Measurements from ENCODE around the gene DDX1.

DDX1 gene

GRCh38 chr2:15631883-15632282, 40.2 kb downstream of the DDX1 start:
- no peak overlapping the region for H3K27ac ChIP-seq (ENCODE audit: low read length, poor library complexity, severe bottlenecking)
- H2BK15ac ChIP-seq (ENCODE audit: low read depth, poor library complexity, severe bottlenecking) = no peak overlapping the region
- no peaks in the 10 kb centered on the region for H3K4me1 ChIP-seq (ENCODE audit: control insufficient read depth, insufficient read depth, low read depth, low read length)
- H2BK5ac ChIP-seq (ENCODE audit: low read depth, low read length, poor library complexity, severe bottlenecking) = no peak overlapping the region
- DNase-seq = no peak
- H4K8ac ChIP-seq (ENCODE audit: low read length) = no peak overlapping the region
- no peak overlapping the region for H2AK5ac ChIP-seq (ENCODE audit: low read length, severe bottlenecking)
- H2AFZ ChIP-seq (ENCODE audit: low read depth, low read length) = no peak overlapping the region
- no peaks in the 10 kb centered on the region for H3K27me3 ChIP-seq (ENCODE audit: control insufficient read depth in 1 of 2, insufficient read depth in 1 of 2, low read length in 2 of 2)
- no peak overlapping the region for H3K4me2 ChIP-seq (ENCODE audit: low read length, poor library complexity, severe bottlenecking)
- no peak overlapping the region for H3K14ac ChIP-seq (ENCODE audit: low read length in 2 of 2)
- no peak overlapping the region for H3K4me3 ChIP-seq (ENCODE audit: insufficient read depth in 1 of 2, low read depth in 1 of 2, low read length in 2 of 2)
- no peak overlapping the region for H2BK12ac ChIP-seq (ENCODE audit: low read length in 2 of 2)
- no peaks in the 10 kb centered on the region for H3K9me3 ChIP-seq (ENCODE audit: control insufficient read depth, low read length)
- no peak overlapping the region for H3K9ac ChIP-seq (ENCODE audit: low read length)
- no peak overlapping the region for H3K23ac ChIP-seq (ENCODE audit: low read length in 2 of 2)
- no peak overlapping the region for H3K4ac ChIP-seq (ENCODE audit: low read depth in 1 of 2, low read length in 2 of 2)
- H3K18ac ChIP-seq (ENCODE audit: low read depth in 1 of 2, low read length in 2 of 2) = no peak overlapping the region
- H3K36me3 ChIP-seq (ENCODE audit: control insufficient read depth in 1 of 2, insufficient read depth in 2 of 2, low read depth in 1 of 2, low read length in 2 of 2) = peaks cover 11 to 88% of the 10 kb centered on the region in 2 experiments
- H4K91ac ChIP-seq (ENCODE audit: low read length) = no peak overlapping the region
- no peak overlapping the region for H2BK120ac ChIP-seq (ENCODE audit: low read depth, low read length)
- peaks cover 11% of the 10 kb centered on the region for H3K79me1 ChIP-seq (replicated peaks; ENCODE audit: low read length, poor library complexity, severe bottlenecking)

GRCh38 chr2:15633043-15633970, 41.6 kb downstream of the DDX1 start:
- H3K4me2 ChIP-seq (ENCODE audit: low read length, poor library complexity, severe bottlenecking) = no peak overlapping the region
- no peak for DNase-seq
- H3K23ac ChIP-seq (ENCODE audit: low read length in 2 of 2) = no peak overlapping the region

GRCh38 chr2:15633971-15634346, 42.3 kb downstream of the DDX1 start:
- Histone ChIP-seq H4K8ac (ENCODE audit: low read length) (no peak overlapping the region), H3K27ac (ENCODE audit: low read length, poor library complexity, severe bottlenecking) (no peak overlapping the region), H2AFZ (ENCODE audit: low read depth, low read length) (no peak overlapping the region), H2BK15ac (ENCODE audit: low read depth, poor library complexity, severe bottlenecking) (no peak overlapping the region), H2BK5ac (ENCODE audit: low read depth, low read length, poor library complexity, severe bottlenecking) (no peak overlapping the region), H3K79me1 (replicated peaks; ENCODE audit: low read length, poor library complexity, severe bottlenecking) (peaks cover 8% of the 10 kb centered on the region), H3K23ac (ENCODE audit: low read length in 2 of 2) (no peak overlapping the region), H3K27me3 (ENCODE audit: control insufficient read depth in 1 of 2, insufficient read depth in 1 of 2, low read length in 2 of 2) (no peaks in the 10 kb centered on the region), H3K9ac (ENCODE audit: low read length) (no peak overlapping the region), H4K91ac (ENCODE audit: low read length) (no peak overlapping the region), H3K9me3 (ENCODE audit: control insufficient read depth, low read length) (no peaks in the 10 kb centered on the region), H2AK5ac (ENCODE audit: low read length, severe bottlenecking) (no peak overlapping the region), H3K4me1 (ENCODE audit: control insufficient read depth, insufficient read depth, low read depth, low read length) (peaks cover 5% of the 10 kb centered on the region), H3K36me3 (ENCODE audit: control insufficient read depth in 1 of 2, insufficient read depth in 2 of 2, low read depth in 1 of 2, low read length in 2 of 2) (peaks cover 11 to 70% of the 10 kb centered on the region in 2 experiments), H3K18ac (ENCODE audit: low read depth in 1 of 2, low read length in 2 of 2) (no peak overlapping the region), H2BK12ac (ENCODE audit: low read length in 2 of 2) (no peak overlapping the region), H3K4me2 (ENCODE audit: low read length, poor library complexity, severe bottlenecking) (no peak overlapping the region), H2BK120ac (ENCODE audit: low read depth, low read length) (no peak overlapping the region), H3K4me3 (ENCODE audit: insufficient read depth in 1 of 2, low read depth in 1 of 2, low read length in 2 of 2) (no peak overlapping the region), H3K4ac (ENCODE audit: low read depth in 1 of 2, low read length in 2 of 2) (no peak overlapping the region), H3K14ac (ENCODE audit: low read length in 2 of 2) (no peak overlapping the region)
- no peak for DNase-seq
- WGBS = 92% methylated on average over 1 of the region's 3 CpGs

More at GRCh38 chr2:15633043-15633970, 41.6 kb downstream of the DDX1 start:
- Histone ChIP-seq H3K18ac (ENCODE audit: low read depth in 1 of 2, low read length in 2 of 2) (no peak overlapping the region), H2BK15ac (ENCODE audit: low read depth, poor library complexity, severe bottlenecking) (no peak overlapping the region), H3K4ac (ENCODE audit: low read depth in 1 of 2, low read length in 2 of 2) (no peak overlapping the region), H2BK5ac (ENCODE audit: low read depth, low read length, poor library complexity, severe bottlenecking) (no peak overlapping the region), H3K14ac (ENCODE audit: low read length in 2 of 2) (no peak overlapping the region), H3K4me3 (ENCODE audit: insufficient read depth in 1 of 2, low read depth in 1 of 2, low read length in 2 of 2) (no peak overlapping the region), H2BK120ac (ENCODE audit: low read depth, low read length) (no peak overlapping the region), H3K27ac (ENCODE audit: low read length, poor library complexity, severe bottlenecking) (no peak overlapping the region), H3K9me3 (ENCODE audit: control insufficient read depth, low read length) (no peaks in the 10 kb centered on the region), H3K79me1 (replicated peaks; ENCODE audit: low read length, poor library complexity, severe bottlenecking) (peaks cover 8% of the 10 kb centered on the region), H3K36me3 (ENCODE audit: control insufficient read depth in 1 of 2, insufficient read depth in 2 of 2, low read depth in 1 of 2, low read length in 2 of 2) (peaks cover 11 to 76% of the 10 kb centered on the region in 2 experiments), H4K91ac (ENCODE audit: low read length) (no peak overlapping the region), H2AK5ac (ENCODE audit: low read length, severe bottlenecking) (no peak overlapping the region), H2BK12ac (ENCODE audit: low read length in 2 of 2) (no peak overlapping the region), H4K8ac (ENCODE audit: low read length) (no peak overlapping the region), H3K9ac (ENCODE audit: low read length) (no peak overlapping the region), H3K27me3 (ENCODE audit: control insufficient read depth in 1 of 2, insufficient read depth in 1 of 2, low read length in 2 of 2) (no peaks in the 10 kb centered on the region), H2AFZ (ENCODE audit: low read depth, low read length) (no peak overlapping the region), H3K4me1 (ENCODE audit: control insufficient read depth, insufficient read depth, low read depth, low read length) (peaks cover 3% of the 10 kb centered on the region)
- WGBS = 98% methylated on average over 3 of the region's 4 CpGs

GRCh38 chr2:15634846-15635490, 43.3 kb downstream of the DDX1 start:
- DNase-seq = peak; percentile 14

More at GRCh38 chr2:15634846-15635490, 43.3 kb downstream of the DDX1 start:
- no peak overlapping the region for H3K23ac ChIP-seq (ENCODE audit: low read length in 2 of 2)
- no peaks in the 10 kb centered on the region for H3K9me3 ChIP-seq (ENCODE audit: control insufficient read depth, low read length)
- no peaks in the 10 kb centered on the region for H3K27me3 ChIP-seq (ENCODE audit: control insufficient read depth in 1 of 2, insufficient read depth in 1 of 2, low read length in 2 of 2)
- no peak overlapping the region for H3K4me2 ChIP-seq (ENCODE audit: low read length, poor library complexity, severe bottlenecking)
- no peak overlapping the region for H3K9ac ChIP-seq (ENCODE audit: low read length)
- WGBS = no CpG with 5 or more reads among the region's 1 CpG
- H4K8ac ChIP-seq (ENCODE audit: low read length) = no peak overlapping the region
- H3K27ac ChIP-seq (ENCODE audit: low read length, poor library complexity, severe bottlenecking) = no peak overlapping the region
- peaks cover 5% of the 10 kb centered on the region for H3K4me1 ChIP-seq (ENCODE audit: control insufficient read depth, insufficient read depth, low read depth, low read length)
- no peak overlapping the region for H2BK15ac ChIP-seq (ENCODE audit: low read depth, poor library complexity, severe bottlenecking)
- H3K4ac ChIP-seq (ENCODE audit: low read depth in 1 of 2, low read length in 2 of 2) = no peak overlapping the region
- H3K36me3 ChIP-seq (ENCODE audit: control insufficient read depth in 1 of 2, insufficient read depth in 2 of 2, low read depth in 1 of 2, low read length in 2 of 2) = peaks cover 11 to 60% of the 10 kb centered on the region in 2 experiments
- no peak overlapping the region for H2AK5ac ChIP-seq (ENCODE audit: low read length, severe bottlenecking)
- no peak overlapping the region for H4K91ac ChIP-seq (ENCODE audit: low read length)
- H3K4me3 ChIP-seq (ENCODE audit: insufficient read depth in 1 of 2, low read depth in 1 of 2, low read length in 2 of 2) = no peak overlapping the region
- H3K79me1 ChIP-seq (replicated peaks; ENCODE audit: low read length, poor library complexity, severe bottlenecking) = peaks cover 8% of the 10 kb centered on the region
- H2BK120ac ChIP-seq (ENCODE audit: low read depth, low read length) = no peak overlapping the region
- H3K14ac ChIP-seq (ENCODE audit: low read length in 2 of 2) = no peak overlapping the region
- no peak overlapping the region for H2AFZ ChIP-seq (ENCODE audit: low read depth, low read length)
- no peak overlapping the region for H2BK12ac ChIP-seq (ENCODE audit: low read length in 2 of 2)
- no peak overlapping the region for H3K18ac ChIP-seq (ENCODE audit: low read depth in 1 of 2, low read length in 2 of 2)
- H2BK5ac ChIP-seq (ENCODE audit: low read depth, low read length, poor library complexity, severe bottlenecking) = no peak overlapping the region
